Endothelial cell of umbilical vein (primary cell): ENCODE measurements around the gene CD68. TPM values are rescaled to one million over a fixed set of nuclear protein-coding genes. Genes with fewer than 3 reads are reported as not detected.
A peak's percentile ranks its signal among the peaks of the same experiment; 100 is the strongest.

Experiments used
- BruUV-seq: library from RNA; stranded (reverse); fragments of 400-500 nt; replicated peaks from 2 replicates; lab custom pipeline; 2021; lab: Mats Ljungman, UMichigan
- CTCF ChIA-PET: fragments of 300-600, 350-600 bp; sonication (Branson Sonifier 250); formaldehyde crosslinking; loops from one replicate; lab custom pipeline; 2021; ENCODE audit warnings: antibody characterized with exemption, inconsistent platforms; lab: Charles Lee
- POLR2A ChIA-PET: fragments of 300-600, 350-600 bp; sonication (Branson Sonifier 250); formaldehyde crosslinking; loops from one replicate; lab custom pipeline; 2021; ENCODE audit warnings: antibody characterized with exemption, inconsistent platforms; lab: Charles Lee
- DNase-seq: peaks from one replicate; pipeline ENCODE4 v3.0.0-alpha.2; 2011; ENCODE audit warnings: low read depth, low spot score
- FAIRE-seq: peaks from 2 replicates; lab custom pipeline; 2011; peaks lifted over from hg19 to GRCh38; lab: Jason Lieb, UNC
- H2AFZ ChIP-seq: 2 replicates; pipeline ENCODE4 v1.6.0; 2012; ENCODE audit warnings: low read depth, low read length, control low read depth, inconsistent platforms
- H3K27ac ChIP-seq: 2 replicates; pipeline ENCODE4 v1.5.1; 2011; ENCODE audit warnings: low read depth, mild to moderate bottlenecking, control low read depth, low read length, moderate library complexity; ENCODE audit not compliant: insufficient read depth
- H3K27me3 ChIP-seq, 2 experiments: 2 replicates each; pipeline versions ENCODE4 v1.6.0 to v1.6.1; 2011; ENCODE audit warnings: low read length in 2 of 2, mixed read lengths in 1 of 2; ENCODE audit not compliant: control insufficient read depth in 2 of 2, insufficient read depth in 2 of 2
- H3K36me3 ChIP-seq, 2 experiments: 2 replicates in 1 of 2; 3 replicates in 1 of 2; pipeline ENCODE4 v1.5.1; 2011; ENCODE audit warnings: low read length in 2 of 2, mild to moderate bottlenecking in 1 of 2, moderate library complexity in 1 of 2; ENCODE audit not compliant: control insufficient read depth in 2 of 2, insufficient read depth in 2 of 2; ENCODE audit errors: extremely low read depth in 1 of 2
- H3K4me1 ChIP-seq: 3 replicates; pipeline ENCODE4 v1.5.1; 2011; ENCODE audit warnings: mild to moderate bottlenecking, low read length; ENCODE audit not compliant: control insufficient read depth, insufficient read depth; ENCODE audit errors: extremely low read depth
- H3K4me2 ChIP-seq: 2 replicates; pipeline ENCODE4 v1.6.1; 2011; ENCODE audit warnings: low read length, control low read depth, mixed read lengths; ENCODE audit not compliant: insufficient read depth
- H3K4me3 ChIP-seq, 3 experiments: fragments of 200-600 bp in 1 of 3; sonication (generic), shearing (Covaris generic) in 1 of 3; replicated peaks in 1 of 3; 2 replicates each; pipeline ENCODE4 v1.5.1; 2011 to 2016; ENCODE audit warnings: control low read depth in 3 of 3, low read length in 3 of 3, mild to moderate bottlenecking in 2 of 3, inconsistent platforms in 1 of 3, low read depth in 1 of 3, moderate library complexity in 1 of 3; ENCODE audit not compliant: insufficient read depth in 1 of 3
- H3K79me2 ChIP-seq: 2 replicates; pipeline ENCODE4 v1.6.0; 2012; ENCODE audit warnings: low read length, inconsistent platforms; ENCODE audit not compliant: control insufficient read depth, insufficient read depth
- H3K9ac ChIP-seq: replicated peaks from 2 replicates; pipeline ENCODE3; 2011; ENCODE audit warnings: low read length, control low read depth; ENCODE audit not compliant: insufficient read depth; ENCODE audit errors: extremely low read depth
- H3K9me1 ChIP-seq: replicated peaks from 3 replicates; pipeline ENCODE4 v1.6.0; 2011; ENCODE audit warnings: mild to moderate bottlenecking, low read length; ENCODE audit not compliant: control insufficient read depth, insufficient read depth; ENCODE audit errors: extremely low read depth
- H3K9me3 ChIP-seq: replicated peaks from 2 replicates; pipeline ENCODE4 v1.5.1; 2012; ENCODE audit warnings: low read length, inconsistent platforms; ENCODE audit not compliant: control insufficient read depth, insufficient read depth
- H4K20me1 ChIP-seq: replicated peaks from 2 replicates; pipeline ENCODE3; 2011; ENCODE audit warnings: mild to moderate bottlenecking, low read length; ENCODE audit not compliant: control insufficient read depth, insufficient read depth; ENCODE audit errors: extremely low read depth
- CTCF ChIP-seq, 2 donors: IDR thresholded peaks; 1 replicate in 1 of 2; 2 replicates in 1 of 2; pipeline ENCODE4 v1.5.1; 2011; ENCODE audit warnings: low read length in 2 of 2, mild to moderate bottlenecking in 2 of 2, moderate library complexity in 2 of 2, control low read depth in 1 of 2, inconsistent platforms in 1 of 2, low read depth in 1 of 2; ENCODE audit not compliant: insufficient read depth in 1 of 2; ENCODE audit errors: extremely low read depth in 1 of 2
- EZH2 ChIP-seq: IDR thresholded peaks from 2 replicates; pipeline ENCODE4 v1.6.1; 2012; ENCODE audit warnings: borderline replicate concordance, low read depth, mild to moderate bottlenecking, moderate library complexity, low read length, inconsistent platforms; ENCODE audit not compliant: severe bottlenecking
- FOS ChIP-seq: IDR thresholded peaks from 2 replicates; pipeline ENCODE4 v1.6.1; 2011; ENCODE audit warnings: mild to moderate bottlenecking, low read length, moderate library complexity, borderline replicate concordance; ENCODE audit not compliant: insufficient read depth
- GATA2 ChIP-seq: IDR thresholded peaks from 2 replicates; pipeline ENCODE4 v1.7.0; 2011; ENCODE audit warnings: low read depth, mild to moderate bottlenecking, moderate library complexity, mixed read lengths, low read length; ENCODE audit not compliant: insufficient read length, insufficient read depth
- JUN ChIP-seq: IDR thresholded peaks from 2 replicates; pipeline ENCODE4 v1.6.1; 2011; ENCODE audit warnings: borderline replicate concordance, low read depth; ENCODE audit not compliant: insufficient read length, insufficient read depth
- MAX ChIP-seq: IDR thresholded peaks from 2 replicates; pipeline ENCODE4 v1.6.1; 2011; ENCODE audit not compliant: insufficient read depth, insufficient read length
- MYC ChIP-seq: IDR thresholded peaks from one replicate; pipeline ENCODE4 v1.6.1; 2011; ENCODE audit warnings: mild to moderate bottlenecking, low read depth, low read length
- POLR2A ChIP-seq: IDR thresholded peaks from 2 replicates; pipeline ENCODE4 v1.6.1; 2012; ENCODE audit warnings: low read depth, mild to moderate bottlenecking, control low read depth, low read length
- POLR2AphosphoS5 ChIP-seq: IDR thresholded peaks from 2 replicates; pipeline ENCODE4 v1.6.1; 2012; ENCODE audit warnings: low read depth, mild to moderate bottlenecking, control low read depth, low read length, moderate library complexity; ENCODE audit not compliant: insufficient read depth
- dilution Hi-C: fragments of 300-500 bp; cut with MboI; formaldehyde crosslinking; loops from one replicate; pipeline ENCODE4 v1.15.0; 2019; ENCODE audit warnings: low sequenced_read_pairs; ENCODE audit not compliant: extremely low pct_ligation_motif_present
- intact Hi-C: fragments of 100-400 bp; cut with micrococcal nuclease; formaldehyde crosslinking; loops from one replicate; pipeline ENCODE4 v1.10.0; 2022
- polyA plus RNA-seq, 4 experiments: library from polyadenylated mRNA; depleted of rRNA in 3 of 4; stranded (reverse) in 3 of 4; unstranded in 1 of 4; fragments of >200 nt; gene quantifications; 2 replicates each; pipeline versions ENCODE4 v1.2.1 to v1.2.3, GENCODE V29; 2011 to 2012; ENCODE audit warnings: missing spikeins in 1 of 4
- total RNA-seq: library from RNA; stranded (reverse); gene quantifications from 2 replicates; pipeline ENCODE4 v1.2.3, GENCODE V29; 2021

CD68 gene
- total and polyA plus RNA-seq, 2 donors (not counting 3 experiments of a cell fraction or from before 2014, with no cell fraction given) = 2.9 to 30.8 TPM

- H3K4me1 ChIP-seq = peaks cover 10% of the 10 kb centered on the region
- H4K20me1 ChIP-seq = no peaks in the 10 kb centered on the region
- H3K9me1 ChIP-seq = no peaks in the 10 kb centered on the region
- intact Hi-C loops (no loop called here), dilution Hi-C loops (no loop called here)
- FAIRE-seq (no peak), DNase-seq (no peak)
- H3K27ac ChIP-seq = no peak overlapping the region
- peaks cover 19 to 55% of the 10 kb centered on the region in 2 experiments for H3K36me3 ChIP-seq
- no peaks in the 10 kb centered on the region for H3K27me3 ChIP-seq
- POLR2A ChIA-PET = no interaction called here
- H3K9ac ChIP-seq = no peak overlapping the region
- TF ChIP-seq MAX = no peak
- TF ChIP-seq GATA2 = no peak
- no peak for TF ChIP-seq FOS
- no peak for TF ChIP-seq CTCF (IDR thresholded peaks at IDR 0.05; ENCODE audit: extremely low read depth in 1 of 2, insufficient read depth in 1 of 2, low read depth in 1 of 2, low read length in 2 of 2)
- no peak for TF ChIP-seq JUN
- TF ChIP-seq EZH2 = no peak
- TF ChIP-seq POLR2AphosphoS5 = no peak
- TF ChIP-seq POLR2A = no peak
- TF ChIP-seq MYC = no peak
- CTCF ChIA-PET = no interaction called here
- no peaks in the 10 kb centered on the region for H3K79me2 ChIP-seq
- BruUV-seq = TSS peak; percentile 37
- H3K4me2 ChIP-seq = no peak overlapping the region
- H3K4me3 ChIP-seq = no peak overlapping the region
- H2AFZ ChIP-seq = no peak overlapping the region
- no peaks in the 10 kb centered on the region for H3K9me3 ChIP-seq
Measured at GRCh38 chr17:7591596-7591995, 12.2 kb downstream of the CD68 start.
